GM19324 (cell line): ENCODE data around the gene FBXL17.

Experiments
- ATAC-seq: cut with Tn5 transposase; IDR thresholded peaks from one replicate; pipeline ENCODE4 v1.9.1; 2021; ENCODE audit warnings: mild to moderate bottlenecking, moderate library complexity; ENCODE audit not compliant: unreplicated experiment, low FRiP score

The FBXL17 gene

GRCh38 chr5:107966201-107966600 is 415.7 kb downstream of the FBXL17 start:
- no peak for ATAC-seq

GRCh38 chr5:107964722-107965121 is 417.2 kb downstream of the FBXL17 start:
- ATAC-seq, result no peak

GRCh38 chr5:107959573-107960279 is 422.2 kb downstream of the FBXL17 start:
- no peak for ATAC-seq

- ATAC-seq, result no peak
Measured at GRCh38 chr5:107958861-107959260, 423.0 kb downstream of the FBXL17 start.

GRCh38 chr5:107958432-107958831 is 423.5 kb downstream of the FBXL17 start:
- ATAC-seq, result no peak

- ATAC-seq, result no peak
Measured at GRCh38 chr5:107957051-107957450, 424.8 kb downstream of the FBXL17 start.

GRCh38 chr5:107955321-107955720 is 426.6 kb downstream of the FBXL17 start:
- no peak for ATAC-seq

GRCh38 chr5:107954254-107954653 is 427.6 kb downstream of the FBXL17 start:
- ATAC-seq, result no peak

GRCh38 chr5:107952450-107952849 is 429.4 kb downstream of the FBXL17 start:
- no peak for ATAC-seq

- ATAC-seq, result no peak
Measured at GRCh38 chr5:107951309-107951708, 430.6 kb downstream of the FBXL17 start.

- ATAC-seq, result no peak
Measured at GRCh38 chr5:107950776-107951175, 431.1 kb downstream of the FBXL17 start.

GRCh38 chr5:107949688-107950341 is 432.1 kb downstream of the FBXL17 start:
- no peak for ATAC-seq

- no peak for ATAC-seq
Measured at GRCh38 chr5:107948377-107948776, 433.5 kb downstream of the FBXL17 start.

- ATAC-seq, result no peak
Measured at GRCh38 chr5:107945061-107945460, 436.8 kb downstream of the FBXL17 start.

GRCh38 chr5:107943923-107944322 is 438.0 kb downstream of the FBXL17 start:
- no peak for ATAC-seq

- no peak for ATAC-seq
Measured at GRCh38 chr5:107941036-107941435, 440.9 kb downstream of the FBXL17 start.

GRCh38 chr5:107937651-107938355 is 444.1 kb downstream of the FBXL17 start:
- ATAC-seq, result no peak

GRCh38 chr5:107937204-107937603 is 444.7 kb downstream of the FBXL17 start:
- ATAC-seq, result no peak

GRCh38 chr5:107936515-107936914 is 445.4 kb downstream of the FBXL17 start:
- ATAC-seq, result no peak

GRCh38 chr5:107935645-107936044 is 446.3 kb downstream of the FBXL17 start:
- ATAC-seq, result no peak

- no peak for ATAC-seq
Measured at GRCh38 chr5:107933326-107933725, 448.6 kb downstream of the FBXL17 start.

GRCh38 chr5:107930891-107931290 is 451.0 kb downstream of the FBXL17 start:
- no peak for ATAC-seq
